HUES48 (cell line): ENCODE measurements around the gene LGALS8.

ENCODE experiments used
- H3K27ac ChIP-seq: one replicate; pipeline ENCODE4 v1.7.0; 2013; ENCODE audit warnings: low read depth, low read length, inconsistent platforms
- H3K27me3 ChIP-seq: 2 replicates; pipeline ENCODE4 v1.6.1; 2013; ENCODE audit warnings: mild to moderate bottlenecking, low read length; ENCODE audit not compliant: control insufficient read depth, insufficient read depth
- H3K36me3 ChIP-seq: 2 replicates; pipeline ENCODE4 v1.6.1; 2013; ENCODE audit warnings: low read length; ENCODE audit not compliant: control insufficient read depth, insufficient read depth
- H3K4me1 ChIP-seq: 2 replicates; pipeline ENCODE4 v1.6.1; 2013; ENCODE audit warnings: mild to moderate bottlenecking, low read length; ENCODE audit not compliant: control insufficient read depth, insufficient read depth
- H3K4me3 ChIP-seq: 2 replicates; pipeline ENCODE4 v1.5.1; 2013; ENCODE audit warnings: mild to moderate bottlenecking, low read depth, low read length
- H3K9ac ChIP-seq: 2 replicates; pipeline ENCODE4 v1.6.1; 2013; ENCODE audit warnings: mild to moderate bottlenecking, low read depth, low read length, moderate library complexity
- H3K9me3 ChIP-seq: 2 replicates; pipeline ENCODE4 v1.6.1; 2013; ENCODE audit warnings: low read length; ENCODE audit not compliant: control insufficient read depth, insufficient read depth

Gene LGALS8

DNA sequence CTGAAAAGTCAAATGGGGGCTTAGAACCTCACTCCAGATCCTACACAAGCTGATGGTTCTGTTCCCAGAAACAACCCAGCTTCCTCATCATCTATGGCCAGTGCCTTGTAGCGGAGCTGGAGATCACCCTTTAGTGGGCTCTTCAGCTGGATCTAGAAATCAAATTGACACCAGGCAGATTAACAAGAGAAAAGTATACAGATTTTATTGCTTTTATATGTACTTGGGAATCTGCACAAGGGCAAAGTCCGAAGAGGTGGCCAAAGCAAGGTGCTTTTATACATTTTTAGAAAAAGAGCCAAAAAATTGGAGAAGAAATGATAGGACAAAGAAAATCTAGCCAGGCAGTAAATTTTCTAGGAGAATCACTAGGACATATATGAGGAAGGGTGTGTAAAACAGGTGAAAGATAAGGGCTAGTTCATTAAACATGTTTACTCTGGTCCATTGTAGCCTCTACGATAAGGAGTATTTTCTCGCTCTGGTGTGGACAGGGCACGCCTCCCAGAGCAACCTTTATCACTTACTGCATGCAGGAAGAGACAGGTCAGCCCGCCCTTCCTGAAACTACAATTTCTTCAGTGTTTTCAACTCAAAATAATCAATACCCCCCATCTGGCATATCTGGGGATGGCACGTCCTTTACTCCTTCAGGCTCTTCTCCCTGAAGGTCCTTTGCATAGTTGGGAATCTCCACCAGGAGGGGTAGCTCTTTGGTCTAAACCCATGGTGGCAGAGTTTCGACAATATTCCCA lies 14.0 kb upstream of the LGALS8 start:
- Histone ChIP-seq H3K4me3 (no peak overlapping the region), H3K9ac (no peak overlapping the region), H3K27ac (no peak overlapping the region), H3K4me1 (no peaks in the 10 kb centered on the region), H3K9me3 (no peaks in the 10 kb centered on the region), H3K36me3 (no peaks in the 10 kb centered on the region), H3K27me3 (no peaks in the 10 kb centered on the region)

DNA sequence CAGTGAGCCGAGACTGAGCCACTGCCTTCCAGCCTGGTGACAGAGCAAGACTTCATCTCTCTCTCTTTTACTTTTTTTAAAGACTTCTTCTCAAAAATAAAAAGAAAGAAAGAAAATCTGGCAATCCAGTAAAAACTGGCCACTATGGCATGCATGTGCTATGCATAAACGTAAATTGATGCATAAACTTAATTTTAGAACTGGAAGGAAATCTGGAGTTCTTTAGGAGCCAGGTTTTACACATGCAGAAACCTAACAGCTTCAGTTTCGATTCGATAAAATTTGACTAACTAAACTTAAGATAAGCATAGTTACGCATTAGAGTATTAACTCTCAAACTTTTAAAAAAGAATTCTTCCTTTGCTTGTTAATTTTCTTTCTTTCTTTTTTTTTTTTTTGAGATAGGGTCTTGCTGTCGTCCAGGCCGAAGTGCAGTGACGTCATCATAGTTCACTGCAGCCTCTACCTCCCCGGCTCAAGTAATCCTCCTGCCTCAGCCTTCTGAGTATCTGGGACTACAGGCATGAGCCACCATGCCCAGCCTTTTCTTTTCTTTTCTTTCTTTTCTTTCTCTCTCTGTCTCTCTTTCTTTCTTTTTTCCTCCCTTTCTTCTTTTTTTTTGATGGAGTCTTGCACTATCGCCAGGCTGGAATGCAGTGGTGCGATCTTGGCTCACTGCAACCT lies 11.9 kb upstream of the LGALS8 start:
- Histone ChIP-seq H3K27ac (no peak overlapping the region), H3K4me3 (no peak overlapping the region), H3K36me3 (no peaks in the 10 kb centered on the region)

DNA sequence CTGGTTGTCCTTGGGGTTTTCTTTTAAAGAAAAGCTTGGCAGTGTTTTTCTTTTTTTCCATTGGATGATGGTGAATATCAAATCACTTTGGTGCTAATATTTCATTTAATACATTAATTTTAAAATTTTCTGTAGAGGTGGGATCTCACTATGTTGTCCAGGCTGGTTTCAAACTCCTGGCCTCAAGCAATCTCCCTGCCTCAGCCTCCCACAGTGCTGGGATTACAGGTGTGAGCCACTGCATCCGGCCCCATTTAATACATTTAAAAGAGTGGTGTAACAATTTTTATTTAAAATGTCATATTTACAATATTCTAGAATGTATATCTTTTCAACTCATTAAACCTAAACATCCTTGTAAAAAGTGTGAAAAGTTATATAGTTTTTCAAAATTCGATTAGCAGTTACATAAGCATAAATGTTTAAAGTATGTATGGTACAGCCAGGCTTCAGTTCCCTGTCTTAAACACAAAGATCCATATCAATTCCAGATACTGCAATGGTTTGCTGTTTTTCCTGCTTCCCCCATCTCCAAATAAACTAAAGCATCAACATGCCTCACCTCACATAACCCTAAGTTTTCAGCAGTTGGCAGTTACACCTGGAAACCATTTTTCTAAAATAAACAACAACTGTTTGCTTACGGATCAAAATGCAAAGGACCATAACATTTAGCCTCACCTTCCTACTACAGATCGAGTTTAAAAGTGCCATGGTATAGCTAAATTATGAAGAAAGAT lies 8.9 kb upstream of the LGALS8 start:
- Histone ChIP-seq H3K4me3 (no peak overlapping the region), H3K9ac (no peak overlapping the region)

More for the DNA sequence above, 11.9 kb upstream of the LGALS8 start:
- H3K9me3 ChIP-seq, result no peaks in the 10 kb centered on the region
- no peaks in the 10 kb centered on the region for H3K27me3 ChIP-seq
- peaks cover 4% of the 10 kb centered on the region for H3K4me1 ChIP-seq
- no peak overlapping the region for H3K9ac ChIP-seq

DNA sequence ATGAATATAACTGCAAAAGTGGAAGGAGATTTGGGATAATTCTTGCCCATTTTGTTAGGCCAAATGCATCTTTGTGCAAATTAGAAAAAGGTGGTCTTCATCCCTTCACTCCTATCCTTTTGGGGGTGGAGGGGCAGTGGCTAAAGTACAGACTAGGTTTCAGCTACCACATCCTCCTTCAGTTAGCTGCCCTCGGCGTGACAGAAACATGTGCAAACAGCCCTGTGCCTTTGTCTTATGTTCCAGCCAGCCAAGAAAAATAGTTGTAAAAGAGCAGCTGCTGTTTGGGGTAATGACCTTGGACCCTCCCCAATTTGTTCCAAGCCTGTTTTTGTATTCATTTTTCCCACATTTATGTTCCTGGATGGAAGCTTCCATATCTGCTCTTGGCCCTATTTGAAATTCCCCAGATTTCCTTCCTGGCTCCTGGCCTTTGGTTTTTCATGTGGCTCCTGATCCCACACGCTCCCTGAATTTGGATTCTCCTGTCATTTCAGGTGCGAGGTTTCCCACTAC lies 8.3 kb upstream of the LGALS8 start:
- no peaks in the 10 kb centered on the region for H3K9me3 ChIP-seq
- H3K4me3 ChIP-seq, result no peak overlapping the region
- no peaks in the 10 kb centered on the region for H3K36me3 ChIP-seq
- H3K4me1 ChIP-seq, result peaks cover 9% of the 10 kb centered on the region
- H3K27ac ChIP-seq, result no peak overlapping the region
- no peak overlapping the region for H3K9ac ChIP-seq
- no peaks in the 10 kb centered on the region for H3K27me3 ChIP-seq

More for the DNA sequence above, 8.9 kb upstream of the LGALS8 start:
- Histone ChIP-seq H3K4me1 (peaks cover 9% of the 10 kb centered on the region), H3K27ac (no peak overlapping the region), H3K27me3 (no peaks in the 10 kb centered on the region), H3K9me3 (no peaks in the 10 kb centered on the region), H3K36me3 (no peaks in the 10 kb centered on the region)

DNA sequence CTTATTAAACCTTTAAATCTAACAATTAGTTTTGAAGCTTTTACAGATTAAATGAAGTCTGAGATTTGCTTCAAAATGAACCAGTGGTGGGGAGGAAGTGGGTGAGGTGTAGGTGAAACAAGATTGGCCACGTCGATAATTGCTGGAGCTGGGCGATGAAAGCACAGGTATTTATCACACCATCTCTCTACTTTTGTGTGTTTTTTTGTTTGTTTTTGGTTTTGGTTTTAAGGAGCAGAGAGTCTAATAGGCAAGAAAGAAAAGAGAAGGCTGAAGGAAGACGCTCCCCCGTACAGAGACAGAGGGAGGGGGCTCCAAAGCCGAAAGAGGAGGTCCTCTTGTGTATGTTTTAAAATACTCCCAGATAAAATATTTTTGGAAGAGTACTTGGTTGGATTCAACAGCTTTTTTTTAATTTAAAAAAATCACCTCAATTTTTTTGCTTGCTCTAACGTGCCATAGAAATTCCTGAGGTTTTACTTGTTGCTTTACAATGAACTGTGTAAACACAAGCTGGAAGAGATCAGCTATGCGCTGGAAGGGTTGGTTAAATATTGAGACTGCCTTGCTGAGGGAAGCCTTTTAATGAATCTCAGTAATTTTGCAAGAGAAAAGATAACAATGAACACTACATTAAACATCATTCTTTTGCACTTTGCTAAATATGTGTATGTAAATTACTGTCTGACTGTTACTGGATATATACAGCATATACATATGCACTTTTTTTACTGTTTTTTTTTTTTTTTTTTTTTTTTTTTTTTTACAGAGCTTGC lies 6.7 kb upstream of the LGALS8 start:
- H3K36me3 ChIP-seq, result no peaks in the 10 kb centered on the region
- H3K27me3 ChIP-seq, result no peaks in the 10 kb centered on the region
- no peak overlapping the region for H3K9ac ChIP-seq
- H3K4me3 ChIP-seq, result no peak overlapping the region; the same call in 1 of the 2 replicates
- no peaks in the 10 kb centered on the region for H3K9me3 ChIP-seq
- peaks cover 9% of the 10 kb centered on the region for H3K4me1 ChIP-seq
- no peak overlapping the region for H3K27ac ChIP-seq

DNA sequence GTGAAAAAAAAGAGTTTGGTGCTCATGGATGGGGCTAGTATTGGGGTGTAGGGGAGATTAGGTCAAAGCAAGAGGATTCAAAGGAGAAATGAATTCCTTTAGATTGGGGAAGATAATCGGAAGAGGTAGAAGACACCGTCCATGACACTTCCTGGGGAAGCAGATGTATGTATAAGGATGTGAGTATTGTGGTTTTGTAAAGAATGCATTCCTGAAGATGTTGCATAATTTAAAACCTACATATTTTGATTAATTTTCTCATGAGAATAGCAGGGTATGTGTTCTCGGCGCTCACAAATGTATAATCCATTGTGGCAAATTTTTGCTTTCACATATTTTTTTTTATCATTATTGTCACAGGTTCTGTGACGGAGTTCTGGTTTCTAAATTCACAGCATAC lies 5.5 kb upstream of the LGALS8 start:
- Histone ChIP-seq H3K9ac (no peak overlapping the region), H3K27me3 (peaks cover 5% of the 10 kb centered on the region), H3K4me1 (peaks cover 9% of the 10 kb centered on the region), H3K27ac (no peak overlapping the region), H3K9me3 (no peaks in the 10 kb centered on the region), H3K4me3 (no peak overlapping the region), H3K36me3 (no peaks in the 10 kb centered on the region)

DNA sequence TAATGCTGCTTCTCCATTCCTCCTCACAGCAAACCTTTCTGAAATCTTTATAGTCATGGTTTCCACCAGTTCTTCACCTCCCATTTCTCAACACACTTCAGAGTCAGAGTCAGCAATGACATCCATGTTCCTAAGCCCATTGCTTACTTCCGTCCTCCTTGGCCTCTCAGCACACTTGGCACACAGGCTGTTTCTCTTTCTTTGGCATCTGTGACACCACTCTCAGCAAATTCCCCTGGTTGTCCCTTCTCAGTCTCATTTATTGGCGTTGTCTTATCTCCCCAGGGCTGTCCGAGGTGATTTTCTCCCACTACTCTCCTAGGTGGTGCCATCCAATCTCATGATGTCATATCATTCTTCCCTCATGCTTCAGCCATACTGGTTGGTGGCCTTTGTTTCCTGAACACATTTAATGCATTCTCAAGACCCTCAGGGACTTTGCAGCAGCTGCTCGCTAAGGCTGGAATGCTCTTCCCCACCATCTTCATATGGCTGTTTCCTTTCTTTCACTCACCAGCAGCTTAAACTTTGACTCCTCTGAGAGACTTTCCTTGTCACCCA lies 3.3 kb upstream of the LGALS8 start:
- Histone ChIP-seq H3K9ac (no peak overlapping the region), H3K27me3 (peaks cover 22% of the 10 kb centered on the region), H3K36me3 (no peaks in the 10 kb centered on the region), H3K27ac (no peak overlapping the region), H3K4me3 (no peak overlapping the region), H3K9me3 (no peaks in the 10 kb centered on the region), H3K4me1 (peaks cover 13% of the 10 kb centered on the region)

DNA sequence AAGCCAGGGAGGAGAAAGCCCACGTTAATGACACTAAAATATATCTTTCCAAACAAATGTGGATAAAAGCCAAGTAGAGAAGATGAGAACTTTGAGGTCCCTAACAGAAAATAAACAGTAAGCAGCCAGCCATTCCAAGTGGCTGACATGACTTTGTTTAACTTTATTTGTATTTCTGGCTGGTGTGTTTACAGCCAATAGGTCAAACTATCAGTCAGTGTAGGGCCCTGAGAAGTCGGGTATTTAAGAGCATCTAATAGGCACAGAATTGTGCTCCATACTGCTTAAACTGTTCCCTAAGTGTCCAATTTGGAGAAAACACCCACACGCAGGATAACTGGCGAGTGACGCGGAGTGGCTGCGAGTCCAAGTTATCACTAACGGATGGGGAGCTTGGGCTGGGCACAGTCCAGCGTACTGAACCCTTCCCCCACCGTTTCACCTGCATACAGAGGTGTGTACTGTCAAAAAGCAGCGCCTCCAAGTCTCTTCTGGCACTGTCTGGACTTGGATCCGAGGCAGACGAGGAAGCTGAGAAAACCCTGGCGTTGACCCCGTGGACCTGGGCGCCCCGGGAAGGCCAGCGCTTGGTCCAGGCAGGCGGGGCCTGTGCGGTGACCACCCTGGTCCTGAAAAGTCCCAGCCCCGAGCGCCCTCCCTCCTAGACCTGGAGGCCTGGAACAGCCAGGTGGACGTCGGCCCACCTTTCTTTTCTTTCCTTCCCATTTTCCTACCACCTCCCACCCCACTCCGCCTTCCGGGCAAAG lies 662 bp upstream of the LGALS8 start:
- H3K27ac ChIP-seq, result no peak overlapping the region

DNA sequence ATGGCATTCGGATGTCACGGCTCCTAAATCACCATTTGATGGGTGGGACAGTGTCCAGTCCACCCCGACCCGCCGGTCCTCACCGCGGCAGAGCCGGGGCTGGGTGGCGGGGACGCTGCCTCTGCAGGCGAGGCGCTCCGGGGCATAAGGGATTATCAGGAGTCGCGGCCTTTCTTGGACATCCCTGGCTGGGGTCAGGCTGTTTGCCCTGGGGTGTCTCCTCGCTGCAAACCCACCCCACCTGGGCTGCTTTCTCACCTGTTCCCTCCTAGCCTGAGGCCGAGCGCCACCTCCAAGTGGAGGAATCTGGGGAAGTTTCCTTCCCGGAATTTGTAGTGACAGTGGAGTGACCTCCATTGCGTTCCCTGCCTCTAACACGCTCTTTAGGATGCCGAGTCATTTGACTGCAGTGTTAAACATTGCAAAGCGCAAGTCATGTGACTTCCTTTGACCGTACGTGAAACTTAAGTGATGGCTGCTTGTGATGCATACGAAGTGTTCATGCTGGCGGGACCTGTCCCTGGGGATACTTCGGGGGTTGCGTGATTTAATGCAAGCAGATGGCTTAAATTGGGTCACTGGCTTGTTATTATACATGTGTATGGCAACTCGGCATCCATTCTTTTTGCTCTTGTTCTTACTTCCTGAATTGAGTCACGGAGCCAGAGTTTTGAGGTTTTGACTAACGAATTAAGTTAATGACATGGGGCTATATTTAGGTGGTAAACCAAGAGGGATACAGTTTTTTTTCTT lies 536 bp downstream of the LGALS8 start:
- H3K4me1 ChIP-seq, result peaks cover 4% of the 10 kb centered on the region; the same call in 1 of the 2 replicates
- peak overlapping the region; percentile 89 for H3K4me3 ChIP-seq
- H3K9me3 ChIP-seq, result no peaks in the 10 kb centered on the region
- H3K36me3 ChIP-seq, result no peaks in the 10 kb centered on the region
- H3K27ac ChIP-seq, result no peak overlapping the region
- peaks cover 22% of the 10 kb centered on the region for H3K27me3 ChIP-seq
- H3K9ac ChIP-seq, result peak overlapping the region; percentile 63

More for the DNA sequence above, 662 bp upstream of the LGALS8 start:
- Histone ChIP-seq H3K4me1 (peaks cover 4% of the 10 kb centered on the region; the same call in 1 of the 2 replicates), H3K9me3 (no peaks in the 10 kb centered on the region), H3K9ac (0 out of 2 replicates have a peak overlapping the region, but pooled peaks have one; percentile 63), H3K4me3 (peak overlapping the region; percentile 89), H3K36me3 (no peaks in the 10 kb centered on the region), H3K27me3 (peaks cover 22% of the 10 kb centered on the region)
